ENCODE results near the gene KY.

DNA sequence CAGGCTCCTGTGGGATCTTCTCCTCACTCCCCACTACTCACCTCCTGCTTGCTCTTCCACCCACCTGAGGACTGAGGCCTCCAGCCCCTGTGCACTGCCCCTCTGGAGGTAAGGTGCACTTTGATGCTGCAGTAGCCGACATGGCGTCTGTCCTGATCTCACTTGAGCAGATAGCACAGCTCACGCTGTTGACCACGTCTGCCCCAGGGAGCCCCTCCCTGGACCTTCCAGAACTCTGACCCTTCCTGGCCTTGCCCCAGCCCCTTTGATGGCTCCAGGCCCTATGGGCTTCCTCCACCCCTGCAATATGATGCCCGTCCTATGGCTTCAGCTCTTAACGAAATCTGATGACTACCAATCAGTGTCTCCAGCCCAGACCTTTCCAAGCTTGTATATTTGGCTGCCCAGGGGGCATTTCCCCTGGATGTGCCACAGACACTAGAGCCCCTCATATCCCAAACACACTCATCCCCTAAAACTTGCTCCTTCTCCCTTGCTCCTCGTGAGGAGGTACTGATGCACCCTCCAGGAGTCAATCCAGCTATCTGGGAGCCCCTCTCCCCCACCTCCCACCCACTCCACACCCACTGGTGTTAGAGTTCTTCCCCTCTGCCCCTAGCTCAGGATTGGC is 27.1 kb downstream of the KY start:
- TF ChIP-seq TCF12 (IDR thresholded peaks at IDR 0.05; ENCODE audit: low read depth, low read length) (no peak), CEBPB (IDR thresholded peaks at IDR 0.05; ENCODE audit: low read depth, low read length) (no peak), EP300 (IDR thresholded peaks at IDR 0.05; ENCODE audit: borderline replicate concordance in 1 of 2, low read depth in 2 of 2, low read length in 2 of 2) (no peak), POLR2AphosphoS5 (IDR thresholded peaks at IDR 0.05; ENCODE audit: low read depth, low read length) (no peak), SUZ12 (IDR thresholded peaks at IDR 0.05; ENCODE audit: low read length) (no peak), EZH2 (IDR thresholded peaks at IDR 0.05; ENCODE audit: low read depth, low read length, severe bottlenecking) (no peak), JUN (IDR thresholded peaks at IDR 0.05; ENCODE audit: low read depth, low read length) (no peak), RFX5 (IDR thresholded peaks at IDR 0.05; ENCODE audit: borderline replicate concordance, low read depth, low read length) (no peak), POLR2A (IDR thresholded peaks at IDR 0.05; ENCODE audit: control extremely low read depth in 1 of 2, low read depth in 2 of 2, low read length in 2 of 2) (no peak), TBP (IDR thresholded peaks at IDR 0.05; ENCODE audit: low read depth, low read length) (no peak)
- TF ChIP-seq, protein P1, sequence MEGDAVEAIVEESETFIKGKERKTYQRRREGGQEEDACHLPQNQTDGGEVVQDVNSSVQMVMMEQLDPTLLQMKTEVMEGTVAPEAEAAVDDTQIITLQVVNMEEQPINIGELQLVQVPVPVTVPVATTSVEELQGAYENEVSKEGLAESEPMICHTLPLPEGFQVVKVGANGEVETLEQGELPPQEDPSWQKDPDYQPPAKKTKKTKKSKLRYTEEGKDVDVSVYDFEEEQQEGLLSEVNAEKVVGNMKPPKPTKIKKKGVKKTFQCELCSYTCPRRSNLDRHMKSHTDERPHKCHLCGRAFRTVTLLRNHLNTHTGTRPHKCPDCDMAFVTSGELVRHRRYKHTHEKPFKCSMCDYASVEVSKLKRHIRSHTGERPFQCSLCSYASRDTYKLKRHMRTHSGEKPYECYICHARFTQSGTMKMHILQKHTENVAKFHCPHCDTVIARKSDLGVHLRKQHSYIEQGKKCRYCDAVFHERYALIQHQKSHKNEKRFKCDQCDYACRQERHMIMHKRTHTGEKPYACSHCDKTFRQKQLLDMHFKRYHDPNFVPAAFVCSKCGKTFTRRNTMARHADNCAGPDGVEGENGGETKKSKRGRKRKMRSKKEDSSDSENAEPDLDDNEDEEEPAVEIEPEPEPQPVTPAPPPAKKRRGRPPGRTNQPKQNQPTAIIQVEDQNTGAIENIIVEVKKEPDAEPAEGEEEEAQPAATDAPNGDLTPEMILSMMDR (IDR thresholded peaks at IDR 0.05; ENCODE audit: control extremely low read depth in 1 of 3, insufficient read depth in 1 of 3, low read depth in 1 of 3, low read length in 3 of 3) = no peak
- TF ChIP-seq, protein P2, sequence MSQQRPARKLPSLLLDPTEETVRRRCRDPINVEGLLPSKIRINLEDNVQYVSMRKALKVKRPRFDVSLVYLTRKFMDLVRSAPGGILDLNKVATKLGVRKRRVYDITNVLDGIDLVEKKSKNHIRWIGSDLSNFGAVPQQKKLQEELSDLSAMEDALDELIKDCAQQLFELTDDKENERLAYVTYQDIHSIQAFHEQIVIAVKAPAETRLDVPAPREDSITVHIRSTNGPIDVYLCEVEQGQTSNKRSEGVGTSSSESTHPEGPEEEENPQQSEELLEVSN (IDR thresholded peaks at IDR 0.05) = no peak

Data from H1 (cell line).